H1 (cell line): ENCODE measurements around the gene OSBPL2. TPM values are rescaled to one million over a fixed set of nuclear protein-coding genes. Genes with fewer than 3 reads are reported as not detected.

ENCODE experiments used
- ASH2L ChIP-seq: fragments of 200-600, 300-600 bp; sonication (generic); IDR thresholded peaks from one replicate; pipeline ENCODE4 v1.7.1; 2017; ENCODE audit warnings: low read length
- GTF2F1 ChIP-seq: IDR thresholded peaks from 2 replicates; pipeline ENCODE4 v1.6.1; 2012; ENCODE audit warnings: low read depth, low read length, improper control_type of control experiment, borderline replicate concordance
- HDAC6 ChIP-seq: IDR thresholded peaks from one replicate; pipeline ENCODE4 v1.7.1; 2012; ENCODE audit warnings: low read depth, mild to moderate bottlenecking, inconsistent platforms, low read length, moderate library complexity
- MAFK ChIP-seq: IDR thresholded peaks from 2 replicates; pipeline ENCODE4 v1.6.1; 2012; ENCODE audit warnings: low read depth, mild to moderate bottlenecking, improper control_type of control experiment, low read length
- PHF8 ChIP-seq: fragments of 200-600 bp; sonication (generic); conservative IDR thresholded peaks from 2 replicates; pipeline ENCODE4 v1.7.1; 2012; ENCODE audit warnings: low read depth, mild to moderate bottlenecking, inconsistent platforms, low read length, moderate library complexity
- POU5F1 ChIP-seq: IDR thresholded peaks from 2 replicates; pipeline ENCODE4 v1.6.1; 2011; ENCODE audit warnings: low read depth, mild to moderate bottlenecking, low read length, moderate library complexity
- SAP30 ChIP-seq: fragments of 300-600 bp; sonication (generic); IDR thresholded peaks from 2 replicates; pipeline ENCODE4 v1.7.1; 2012; ENCODE audit warnings: low read length, moderate library complexity, mild to moderate bottlenecking, inconsistent platforms; ENCODE audit not compliant: insufficient read depth, insufficient replicate concordance
- SUZ12 ChIP-seq: fragments of 200-600 bp; sonication (generic); IDR thresholded peaks from 2 replicates; pipeline ENCODE4 v1.6.1; 2012; ENCODE audit warnings: mild to moderate bottlenecking, inconsistent platforms, low read length, moderate library complexity, mixed read lengths
- polyA plus RNA-seq, 7 experiments: library from polyadenylated mRNA; depleted of rRNA in 3 of 7; stranded (reverse) in 5 of 7; unstranded in 2 of 7; fragments of >200 nt in 5 of 7; fragments of 200-250 nt in 2 of 7; gene quantifications; 1 replicate in 5 of 7; 2 replicates in 1 of 7; 4 replicates in 1 of 7; pipeline versions ENCODE4 v1.2.1 to v1.2.3, GENCODE V29; 2011 to 2013; ENCODE audit warnings: missing spikeins in 2 of 7, mixed read lengths in 2 of 7
- total RNA-seq: library from RNA; stranded (reverse); fragmentation: NEBNext Ultra II Directional; extraction: Animal tissue kit (Norgen Biotek cat#: 25700); gene quantifications from 2 replicates; pipeline ENCODE4 v1.2.1, GENCODE V29; 2021

The OSBPL2 gene
- total and polyA plus RNA-seq, 2 of the 8 experiments (the other 6 are each of a cell fraction or from before 2014, with no cell fraction given): 11.7 to 42.4 TPM

DNA sequence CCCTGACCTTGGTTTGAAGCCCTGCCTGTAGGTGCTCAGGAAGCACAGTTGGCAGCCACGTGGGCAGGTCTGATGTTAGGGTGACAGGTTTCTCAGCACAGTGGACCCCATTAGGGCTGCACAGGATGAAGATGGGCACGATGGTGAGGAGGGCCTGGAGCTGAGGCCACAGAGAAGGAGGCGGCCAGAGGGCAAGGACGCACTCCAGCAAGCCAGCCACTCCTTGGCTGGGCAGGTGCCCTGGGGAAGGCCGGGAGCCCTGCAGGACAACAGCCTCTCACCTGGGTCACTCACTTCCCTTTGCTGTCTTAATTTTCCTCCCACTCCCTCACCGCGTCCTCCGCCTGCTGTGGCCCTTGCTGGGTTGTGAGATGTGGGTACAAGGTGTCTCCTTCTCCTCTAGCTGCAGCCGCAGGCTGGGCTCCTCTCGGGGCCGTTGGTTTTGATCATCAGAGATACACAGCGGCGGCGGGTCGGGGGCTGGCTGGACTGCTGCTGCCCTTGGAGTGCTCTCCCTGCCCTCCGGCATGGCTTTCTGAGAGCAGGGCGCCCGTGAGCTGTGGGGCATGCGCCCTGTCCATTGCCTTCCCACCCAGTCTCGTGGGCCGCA, 5.7 kb downstream of the OSBPL2 start (continued):
- no peak for TF ChIP-seq PHF8
- no peak for TF ChIP-seq SUZ12
- TF ChIP-seq HDAC6: no peak
- TF ChIP-seq SAP30: no peak
- TF ChIP-seq ASH2L: no peak
- TF ChIP-seq POU5F1: no peak
- TF ChIP-seq MAFK: no peak
- no peak for TF ChIP-seq GTF2F1
